HCT116 (cell line): ENCODE measurements around the gene XAF1. TPM values are rescaled to one million over a fixed set of nuclear protein-coding genes. Genes with fewer than 3 reads are reported as not detected.

Experiments
- ATAC-seq: fragments of 200-7000 bp; cut with Tn5 transposase; 2 replicates; pipeline ENCODE4 v1.9.1; 2020; ENCODE audit warnings: mild to moderate bottlenecking, moderate library complexity
- BruUV-seq: library from RNA; stranded (reverse); fragments of 400-500 nt; replicated peaks from 2 replicates; lab custom pipeline; 2021; lab: Mats Ljungman, UMichigan
- CTCF ChIA-PET: fragments of 300-600 bp; sonication (Branson Sonifier 250); formaldehyde crosslinking; loops from one replicate; lab custom pipeline; 2021; ENCODE audit warnings: antibody characterized with exemption; lab: Charles Lee
- POLR2A ChIA-PET: fragments of 300-600, 350-600 bp; sonication (Branson Sonifier 250); formaldehyde crosslinking; loops from one replicate; lab custom pipeline; 2021; ENCODE audit warnings: antibody characterized with exemption; lab: Charles Lee
- RAD21 ChIA-PET, 2 experiments: fragments of 300-600 bp; sonication (Branson Sonifier 250); formaldehyde crosslinking; loops; one replicate each; lab custom pipeline; 2023; ENCODE audit warnings: low total read pairs in 2 of 2; ENCODE audit not compliant: uncharacterized antibody in 2 of 2, unreplicated experiment in 2 of 2, low non-redundant PET in 1 of 2; lab: Charles Lee
- DNase-seq: peaks from one replicate; pipeline ENCODE4 v3.0.0-alpha.2; 2010; ENCODE audit warnings: low read depth, low spot score
- H2AFZ ChIP-seq: fragments of 200-600 bp; shearing (Covaris generic), sonication (generic); 2 replicates; pipeline ENCODE4 v1.6.1; 2017; ENCODE audit warnings: low read depth, mixed run types, mixed read lengths, antibody characterized with exemption, low read length; ENCODE audit not compliant: poor library complexity, severe bottlenecking
- H3K27ac ChIP-seq: 2 replicates; pipeline ENCODE4 v1.5.1; 2012; ENCODE audit warnings: low read depth, low read length
- H3K27me3 ChIP-seq: fragments of 200-600 bp; sonication (generic); 2 replicates; pipeline ENCODE4 v1.6.1; 2016; ENCODE audit warnings: mixed run types, low read length, mixed read lengths; ENCODE audit not compliant: insufficient read depth
- H3K36me3 ChIP-seq, 2 experiments: fragments of 200-500 bp in 1 of 2; fragments of 200-600 bp in 1 of 2; sonication (Bioruptor generic) in 1 of 2; sonication (generic) in 1 of 2; 2 replicates each; pipeline versions ENCODE4 v1.5.1 to v1.6.1; 2014 to 2016; ENCODE audit warnings: low read length in 2 of 2, inconsistent platforms in 1 of 2, mixed read lengths in 1 of 2, mixed run types in 1 of 2; ENCODE audit not compliant: insufficient read depth in 2 of 2, control insufficient read depth in 1 of 2
- H3K4me1 ChIP-seq, 2 experiments: fragments of 200-600 bp in 1 of 2; sonication (generic) in 1 of 2; 2 replicates each; pipeline versions ENCODE4 v1.5.1 to v1.6.1; 2012 to 2017; ENCODE audit warnings: low read length in 2 of 2, inconsistent platforms in 1 of 2, mild to moderate bottlenecking in 1 of 2, mixed read lengths in 1 of 2, mixed run types in 1 of 2, moderate library complexity in 1 of 2; ENCODE audit not compliant: insufficient read depth in 2 of 2, control insufficient read depth in 1 of 2
- H3K4me2 ChIP-seq: fragments of 200-600 bp; sonication (generic); 2 replicates; pipeline ENCODE4 v1.6.1; 2017; ENCODE audit warnings: mixed run types, low read length, mixed read lengths
- H3K4me3 ChIP-seq, 2 experiments: fragments of 200-600 bp in 1 of 2; sonication (generic) in 1 of 2; replicated peaks in 1 of 2; 2 replicates each; pipeline ENCODE4 v1.5.1; 2011 to 2016; ENCODE audit warnings: low read length in 2 of 2, control low read depth in 1 of 2, low read depth in 1 of 2, mild to moderate bottlenecking in 1 of 2, mixed read lengths in 1 of 2, mixed run types in 1 of 2
- H3K79me2 ChIP-seq: fragments of 200-600 bp; sonication (generic); 2 replicates; pipeline ENCODE4 v1.6.1; 2017; ENCODE audit warnings: mild to moderate bottlenecking, mixed run types, low read length, moderate library complexity, mixed read lengths; ENCODE audit not compliant: insufficient read depth
- H3K9ac ChIP-seq: fragments of 200-600 bp; sonication (generic); 2 replicates; pipeline ENCODE4 v1.6.1; 2016; ENCODE audit warnings: low read length, mixed read lengths
- H3K9me2 ChIP-seq: fragments of 200-600 bp; sonication (generic), shearing (Covaris generic); 2 replicates; pipeline ENCODE4 v1.6.1; 2017; ENCODE audit warnings: mixed run types, mild to moderate bottlenecking, moderate library complexity; ENCODE audit not compliant: insufficient read depth
- H3K9me3 ChIP-seq, 2 experiments: fragments of 200-500 bp in 1 of 2; fragments of 200-600 bp in 1 of 2; sonication (Bioruptor generic) in 1 of 2; sonication (generic) in 1 of 2; 2 replicates each; pipeline ENCODE4 v1.6.1; 2014 to 2017; ENCODE audit warnings: low read length in 2 of 2, mixed read lengths in 2 of 2, inconsistent platforms in 1 of 2, low read depth in 1 of 2, mild to moderate bottlenecking in 1 of 2, mixed run types in 1 of 2, moderate library complexity in 1 of 2; ENCODE audit not compliant: control insufficient read depth in 1 of 2, insufficient read depth in 1 of 2
- H4K20me1 ChIP-seq: fragments of 200-600 bp; sonication (generic), shearing (Covaris generic); 2 replicates; pipeline ENCODE4 v1.6.1; 2017; ENCODE audit warnings: mixed run types, mild to moderate bottlenecking, moderate library complexity; ENCODE audit not compliant: insufficient read depth
- CEBPB ChIP-seq: IDR thresholded peaks from 2 replicates; pipeline ENCODE4 v1.6.1; 2012; ENCODE audit warnings: low read depth
- EZH2phosphoT487 ChIP-seq: fragments of 200-600 bp; IDR thresholded peaks from 2 replicates; pipeline ENCODE4 v1.6.1; 2018; ENCODE audit warnings: antibody characterized with exemption, borderline replicate concordance
- SRF ChIP-seq: IDR thresholded peaks from 2 replicates; pipeline ENCODE4 v1.6.1; 2012; ENCODE audit warnings: low read depth
- ZFX ChIP-seq: fragments of 450-650 bp; IDR thresholded peaks from 2 replicates; pipeline ENCODE4 v1.6.1; 2017
- ZNF274 ChIP-seq: fragments of 200-500 bp; sonication (Bioruptor generic); IDR thresholded peaks from 2 replicates; pipeline ENCODE4 v1.6.1; 2014; ENCODE audit warnings: mild to moderate bottlenecking, low read depth, low read length, inconsistent platforms
- intact Hi-C: fragments of 100-400 bp; cut with micrococcal nuclease; formaldehyde crosslinking; loops from 2 replicates; pipeline ENCODE4 v1.10.0; 2022
- total RNA-seq: library from RNA; stranded (reverse); gene quantifications from one replicate; pipeline ENCODE4 v1.2.1, GENCODE V29; 2021; ENCODE audit not compliant: unreplicated experiment
- TF ChIP-seq, protein P1 (sequence below): IDR thresholded peaks from 2 replicates; pipeline ENCODE4 v1.6.1; 2012
- TF ChIP-seq, protein P2 (sequence below): IDR thresholded peaks from 2 replicates; pipeline ENCODE4 v1.6.1; 2012; ENCODE audit warnings: low read depth
- TF ChIP-seq, protein P3 (sequence below), 3 experiments: fragments of 200-600 bp in 1 of 3; sonication (generic) in 1 of 3; IDR thresholded peaks in 2 of 3; conservative IDR thresholded peaks in 1 of 3; 2 replicates each; pipeline ENCODE4 v1.5.1; 2012 to 2017; ENCODE audit warnings: low read depth in 2 of 3, low read length in 2 of 3, antibody characterized with exemption in 1 of 3, borderline replicate concordance in 1 of 3, control low read depth in 1 of 3, mild to moderate bottlenecking in 1 of 3, mixed read lengths in 1 of 3, mixed run types in 1 of 3, moderate library complexity in 1 of 3; ENCODE audit not compliant: insufficient read depth in 1 of 3

XAF1 gene
- total RNA-seq, 1 experiment from 2014 or later, result 0.25 TPM

DNA sequence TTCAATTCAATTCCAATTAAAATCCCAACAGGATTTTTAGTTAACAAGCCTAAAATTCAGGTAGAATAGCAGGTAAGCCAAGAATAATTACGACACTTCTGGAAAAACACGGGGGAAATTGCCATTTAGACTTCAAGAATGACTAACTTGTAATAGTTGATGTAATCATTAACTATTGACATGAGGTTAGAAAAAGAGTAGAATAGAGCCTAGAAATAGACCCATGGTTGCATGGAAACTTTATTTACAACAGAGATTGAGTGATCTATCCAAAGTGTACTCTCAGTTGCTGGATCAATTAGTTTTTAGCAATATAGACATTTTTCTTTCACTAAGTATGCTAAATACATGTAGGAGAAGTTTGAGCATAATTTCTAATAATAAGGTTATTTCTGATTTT, 39.1 kb upstream of the XAF1 start:
- BruUV-seq, result no TSS peak
- CTCF ChIA-PET, result interaction anchor here (0.7 to 1.3 kb wide), 2 partner anchors 15 to 56 kb away, joined by 3 to 4 read pairs; no protein-coding TSS in a partner anchor

DNA sequence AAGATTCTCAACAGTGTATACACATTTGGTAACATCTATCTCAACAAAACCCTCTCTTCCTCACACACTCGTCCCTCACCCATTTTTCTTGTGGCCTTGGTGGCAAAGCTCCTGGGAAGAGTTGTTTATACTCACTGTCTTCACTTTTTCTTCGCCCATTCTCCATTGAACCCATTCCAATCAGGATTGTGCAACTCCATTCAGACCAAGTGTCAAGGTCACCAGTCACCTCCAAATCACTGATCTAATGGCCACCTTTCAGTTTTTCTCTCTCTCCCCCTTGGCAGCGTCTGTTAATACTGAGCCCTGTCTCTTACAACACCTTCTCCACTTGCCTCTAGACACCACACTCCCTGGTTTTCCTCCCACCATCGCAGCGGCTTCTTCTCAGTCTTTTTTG, 34.1 kb upstream of the XAF1 start:
- Histone ChIP-seq H4K20me1 (no peaks in the 10 kb centered on the region), H3K9me3 (no peaks in the 10 kb centered on the region), H2AFZ (no peak overlapping the region), H3K9me2 (no peaks in the 10 kb centered on the region), H3K79me2 (no peaks in the 10 kb centered on the region), H3K4me2 (no peak overlapping the region), H3K4me3 (no peak overlapping the region), H3K9ac (no peak overlapping the region), H3K4me1 (no peaks in the 10 kb centered on the region), H3K36me3 (no peaks in the 10 kb centered on the region), H3K27ac (no peak overlapping the region), H3K27me3 (no peaks in the 10 kb centered on the region)
- intact Hi-C loops, result no loop called here
- POLR2A ChIA-PET, result no interaction called here
- ATAC-seq (no peak), DNase-seq (no peak)
- RAD21 ChIA-PET, result no interaction called here
- BruUV-seq, result no TSS peak
- CTCF ChIA-PET, result no interaction called here
- TF ChIP-seq ZNF274 (no peak), ZFX (no peak), SRF (no peak), CEBPB (no peak)
- TF ChIP-seq, protein P1, sequence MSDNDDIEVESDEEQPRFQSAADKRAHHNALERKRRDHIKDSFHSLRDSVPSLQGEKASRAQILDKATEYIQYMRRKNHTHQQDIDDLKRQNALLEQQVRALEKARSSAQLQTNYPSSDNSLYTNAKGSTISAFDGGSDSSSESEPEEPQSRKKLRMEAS, result no peak
- TF ChIP-seq, protein P2, sequence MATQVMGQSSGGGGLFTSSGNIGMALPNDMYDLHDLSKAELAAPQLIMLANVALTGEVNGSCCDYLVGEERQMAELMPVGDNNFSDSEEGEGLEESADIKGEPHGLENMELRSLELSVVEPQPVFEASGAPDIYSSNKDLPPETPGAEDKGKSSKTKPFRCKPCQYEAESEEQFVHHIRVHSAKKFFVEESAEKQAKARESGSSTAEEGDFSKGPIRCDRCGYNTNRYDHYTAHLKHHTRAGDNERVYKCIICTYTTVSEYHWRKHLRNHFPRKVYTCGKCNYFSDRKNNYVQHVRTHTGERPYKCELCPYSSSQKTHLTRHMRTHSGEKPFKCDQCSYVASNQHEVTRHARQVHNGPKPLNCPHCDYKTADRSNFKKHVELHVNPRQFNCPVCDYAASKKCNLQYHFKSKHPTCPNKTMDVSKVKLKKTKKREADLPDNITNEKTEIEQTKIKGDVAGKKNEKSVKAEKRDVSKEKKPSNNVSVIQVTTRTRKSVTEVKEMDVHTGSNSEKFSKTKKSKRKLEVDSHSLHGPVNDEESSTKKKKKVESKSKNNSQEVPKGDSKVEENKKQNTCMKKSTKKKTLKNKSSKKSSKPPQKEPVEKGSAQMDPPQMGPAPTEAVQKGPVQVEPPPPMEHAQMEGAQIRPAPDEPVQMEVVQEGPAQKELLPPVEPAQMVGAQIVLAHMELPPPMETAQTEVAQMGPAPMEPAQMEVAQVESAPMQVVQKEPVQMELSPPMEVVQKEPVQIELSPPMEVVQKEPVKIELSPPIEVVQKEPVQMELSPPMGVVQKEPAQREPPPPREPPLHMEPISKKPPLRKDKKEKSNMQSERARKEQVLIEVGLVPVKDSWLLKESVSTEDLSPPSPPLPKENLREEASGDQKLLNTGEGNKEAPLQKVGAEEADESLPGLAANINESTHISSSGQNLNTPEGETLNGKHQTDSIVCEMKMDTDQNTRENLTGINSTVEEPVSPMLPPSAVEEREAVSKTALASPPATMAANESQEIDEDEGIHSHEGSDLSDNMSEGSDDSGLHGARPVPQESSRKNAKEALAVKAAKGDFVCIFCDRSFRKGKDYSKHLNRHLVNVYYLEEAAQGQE, result no peak
- TF ChIP-seq, protein P3, sequence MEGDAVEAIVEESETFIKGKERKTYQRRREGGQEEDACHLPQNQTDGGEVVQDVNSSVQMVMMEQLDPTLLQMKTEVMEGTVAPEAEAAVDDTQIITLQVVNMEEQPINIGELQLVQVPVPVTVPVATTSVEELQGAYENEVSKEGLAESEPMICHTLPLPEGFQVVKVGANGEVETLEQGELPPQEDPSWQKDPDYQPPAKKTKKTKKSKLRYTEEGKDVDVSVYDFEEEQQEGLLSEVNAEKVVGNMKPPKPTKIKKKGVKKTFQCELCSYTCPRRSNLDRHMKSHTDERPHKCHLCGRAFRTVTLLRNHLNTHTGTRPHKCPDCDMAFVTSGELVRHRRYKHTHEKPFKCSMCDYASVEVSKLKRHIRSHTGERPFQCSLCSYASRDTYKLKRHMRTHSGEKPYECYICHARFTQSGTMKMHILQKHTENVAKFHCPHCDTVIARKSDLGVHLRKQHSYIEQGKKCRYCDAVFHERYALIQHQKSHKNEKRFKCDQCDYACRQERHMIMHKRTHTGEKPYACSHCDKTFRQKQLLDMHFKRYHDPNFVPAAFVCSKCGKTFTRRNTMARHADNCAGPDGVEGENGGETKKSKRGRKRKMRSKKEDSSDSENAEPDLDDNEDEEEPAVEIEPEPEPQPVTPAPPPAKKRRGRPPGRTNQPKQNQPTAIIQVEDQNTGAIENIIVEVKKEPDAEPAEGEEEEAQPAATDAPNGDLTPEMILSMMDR (IDR thresholded peaks at IDR 0.05 in 2 of 3, conservative IDR thresholded peaks at IDR 0.05 in 1 of 3; ENCODE audit: borderline replicate concordance in 1 of 3, insufficient read depth in 1 of 3, low read depth in 2 of 3, low read length in 2 of 3), result no peak

More for the DNA sequence above, 39.1 kb upstream of the XAF1 start:
- Histone ChIP-seq H3K4me3 (no peak overlapping the region), H3K36me3 (no peaks in the 10 kb centered on the region), H3K4me1 (peaks cover 8% of the 10 kb centered on the region in 2 experiments; a peak in 3 of 4 replicates), H3K9me2 (no peaks in the 10 kb centered on the region), H4K20me1 (no peaks in the 10 kb centered on the region), H3K79me2 (no peaks in the 10 kb centered on the region), H2AFZ (no peak overlapping the region), H3K9me3 (no peaks in the 10 kb centered on the region), H3K9ac (no peak overlapping the region), H3K27me3 (no peaks in the 10 kb centered on the region), H3K27ac (no peak overlapping the region), H3K4me2 (no peak overlapping the region)
- intact Hi-C loops, result no loop called here
- ChIA-PET POLR2A (no interaction called here), RAD21 (no interaction called here)
- DNase-seq, result no peak
- TF ChIP-seq EZH2phosphoT487, result no peak
- TF ChIP-seq, protein P2, result no peak
- no peak for ATAC-seq
